Endothelial cell (in vitro differentiated cells): ENCODE data around the gene PES1. TPM values are rescaled to one million over a fixed set of nuclear protein-coding genes. Genes with fewer than 3 reads are reported as not detected.

Experiments used
- DNase-seq: peaks from one replicate; pipeline ENCODE4 v3.0.0; 2021; ENCODE audit warnings: low spot score
- H3K27ac Mint-ChIP-seq: one replicate; pipeline ENCODE4 v1.8.0; 2021; ENCODE audit warnings: mixed read lengths, inconsistent platforms; ENCODE audit not compliant: unreplicated experiment
- H3K27me3 Mint-ChIP-seq: one replicate; pipeline ENCODE4 v1.8.0; 2021; ENCODE audit warnings: mild to moderate bottlenecking, moderate library complexity, mixed read lengths, inconsistent platforms; ENCODE audit not compliant: unreplicated experiment
- H3K36me3 Mint-ChIP-seq: one replicate; pipeline ENCODE4 v1.8.0; 2021; ENCODE audit warnings: mild to moderate bottlenecking, low read depth, mixed read lengths, inconsistent platforms; ENCODE audit not compliant: unreplicated experiment
- H3K4me1 Mint-ChIP-seq: one replicate; pipeline ENCODE4 v1.8.0; 2021; ENCODE audit warnings: mild to moderate bottlenecking, mixed read lengths, inconsistent platforms; ENCODE audit not compliant: unreplicated experiment
- H3K4me3 Mint-ChIP-seq: one replicate; pipeline ENCODE4 v1.8.0; 2021; ENCODE audit warnings: mild to moderate bottlenecking, mixed read lengths, inconsistent platforms; ENCODE audit not compliant: unreplicated experiment
- H3K9me3 Mint-ChIP-seq: one replicate; pipeline ENCODE4 v1.8.0; 2021; ENCODE audit warnings: mixed read lengths, inconsistent platforms; ENCODE audit not compliant: unreplicated experiment
- total RNA-seq: library from RNA; stranded (reverse); fragmentation: NEBNext Ultra II Directional; extraction: Animal tissue kit (Norgen Biotek cat#: 25700); gene quantifications from one replicate; pipeline ENCODE4 v1.2.1, GENCODE V29; 2021; ENCODE audit not compliant: unreplicated experiment
- TF ChIP-seq, protein P1 (sequence below): fragments of 200-600 bp; sonication (generic); IDR thresholded peaks from one replicate; pipeline ENCODE4 v1.5.0; 2021; ENCODE audit warnings: antibody characterized with exemption; ENCODE audit not compliant: unreplicated experiment

PES1 gene
- total RNA-seq, 1 donor from 2014 or later = 84.0 TPM

GRCh38 chr22:30614268-30614667, 22.6 kb upstream of the PES1 start:
- H3K27ac Mint-ChIP-seq = no peak overlapping the region
- no peak overlapping the region for H3K4me3 Mint-ChIP-seq
- H3K36me3 Mint-ChIP-seq = peaks cover 36% of the 10 kb centered on the region
- H3K4me1 Mint-ChIP-seq = peaks cover 13% of the 10 kb centered on the region
- peaks cover 2% of the 10 kb centered on the region for H3K27me3 Mint-ChIP-seq
- TF ChIP-seq, protein P1, sequence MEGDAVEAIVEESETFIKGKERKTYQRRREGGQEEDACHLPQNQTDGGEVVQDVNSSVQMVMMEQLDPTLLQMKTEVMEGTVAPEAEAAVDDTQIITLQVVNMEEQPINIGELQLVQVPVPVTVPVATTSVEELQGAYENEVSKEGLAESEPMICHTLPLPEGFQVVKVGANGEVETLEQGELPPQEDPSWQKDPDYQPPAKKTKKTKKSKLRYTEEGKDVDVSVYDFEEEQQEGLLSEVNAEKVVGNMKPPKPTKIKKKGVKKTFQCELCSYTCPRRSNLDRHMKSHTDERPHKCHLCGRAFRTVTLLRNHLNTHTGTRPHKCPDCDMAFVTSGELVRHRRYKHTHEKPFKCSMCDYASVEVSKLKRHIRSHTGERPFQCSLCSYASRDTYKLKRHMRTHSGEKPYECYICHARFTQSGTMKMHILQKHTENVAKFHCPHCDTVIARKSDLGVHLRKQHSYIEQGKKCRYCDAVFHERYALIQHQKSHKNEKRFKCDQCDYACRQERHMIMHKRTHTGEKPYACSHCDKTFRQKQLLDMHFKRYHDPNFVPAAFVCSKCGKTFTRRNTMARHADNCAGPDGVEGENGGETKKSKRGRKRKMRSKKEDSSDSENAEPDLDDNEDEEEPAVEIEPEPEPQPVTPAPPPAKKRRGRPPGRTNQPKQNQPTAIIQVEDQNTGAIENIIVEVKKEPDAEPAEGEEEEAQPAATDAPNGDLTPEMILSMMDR = no peak
- DNase-seq = no peak
- no peaks in the 10 kb centered on the region for H3K9me3 Mint-ChIP-seq

DNA sequence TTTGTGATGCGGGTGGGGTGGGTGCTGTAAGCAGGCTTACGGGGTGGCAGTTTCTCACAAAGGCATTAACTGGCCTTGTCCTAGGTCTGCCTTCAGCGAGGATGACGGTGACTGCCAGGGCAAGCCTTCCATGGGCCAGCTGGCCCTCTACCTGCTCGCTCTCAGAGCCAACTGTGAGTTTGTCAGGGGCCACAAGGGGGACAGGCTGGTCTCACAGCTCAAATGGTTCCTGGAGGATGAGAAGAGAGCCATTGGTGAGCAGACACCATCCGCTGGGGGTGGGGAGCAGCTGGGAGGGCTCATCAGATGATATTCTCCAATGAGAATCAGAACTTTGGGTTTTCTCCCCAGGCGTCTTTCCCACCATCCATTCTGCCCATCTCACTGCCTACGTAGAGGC, 21.1 kb upstream of the PES1 start:
- Mint-ChIP-seq H3K4me1 (peaks cover 26% of the 10 kb centered on the region), H3K36me3 (peaks cover 36% of the 10 kb centered on the region), H3K9me3 (no peaks in the 10 kb centered on the region), H3K27me3 (peaks cover 3% of the 10 kb centered on the region), H3K4me3 (no peak overlapping the region), H3K27ac (no peak overlapping the region)
- no peak for DNase-seq
- TF ChIP-seq, protein P1 = no peak

DNA sequence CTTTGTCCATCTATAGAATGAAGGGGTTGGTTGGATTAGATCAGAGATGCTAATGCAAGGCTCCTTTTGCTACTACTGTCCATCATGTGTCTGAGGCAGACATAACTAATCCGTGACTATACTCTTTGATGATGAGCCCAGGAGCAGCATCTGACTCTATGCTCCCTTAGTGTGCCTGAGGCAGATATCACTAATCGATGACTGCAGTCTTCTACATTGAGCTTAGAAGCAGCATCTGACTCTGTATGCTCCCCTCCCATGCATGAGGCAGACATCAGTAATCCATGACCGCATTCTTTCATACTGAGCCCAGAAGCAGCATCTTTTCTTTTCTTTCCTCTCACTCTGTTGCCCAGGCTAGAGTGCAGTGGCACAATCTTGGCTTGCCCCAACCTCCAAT, 19.5 kb upstream of the PES1 start:
- peaks cover 23% of the 10 kb centered on the region for H3K36me3 Mint-ChIP-seq
- H3K4me1 Mint-ChIP-seq = peaks cover 39% of the 10 kb centered on the region
- H3K27me3 Mint-ChIP-seq = peaks cover 3% of the 10 kb centered on the region
- H3K9me3 Mint-ChIP-seq = no peaks in the 10 kb centered on the region
- no peak overlapping the region for H3K4me3 Mint-ChIP-seq
- no peak overlapping the region for H3K27ac Mint-ChIP-seq
- TF ChIP-seq, protein P1 = no peak
- DNase-seq = no peak

DNA sequence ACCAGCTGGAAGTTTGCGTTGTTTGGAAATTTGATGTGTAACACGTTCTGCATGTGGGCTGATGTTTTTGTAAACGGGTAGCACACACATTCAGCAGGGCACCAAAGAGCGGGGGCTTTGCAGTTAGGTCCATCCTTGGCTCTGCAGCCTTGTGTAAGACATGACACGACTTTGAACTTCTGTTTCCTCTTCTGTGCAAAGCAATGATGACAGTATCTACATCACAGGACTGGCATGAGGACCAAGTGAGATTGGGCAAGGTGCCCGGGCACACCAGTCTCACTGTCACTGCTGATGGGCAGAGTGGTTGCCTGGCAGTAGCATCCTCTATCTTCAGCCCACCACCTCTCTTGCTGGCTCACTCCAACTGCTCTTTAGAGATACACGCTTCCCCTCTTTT, 18.6 kb upstream of the PES1 start:
- TF ChIP-seq, protein P1 = no peak
- Mint-ChIP-seq H3K36me3 (peaks cover 17% of the 10 kb centered on the region), H3K27ac (peak overlapping the region; percentile 54), H3K27me3 (peaks cover 3% of the 10 kb centered on the region), H3K4me1 (peaks cover 47% of the 10 kb centered on the region), H3K4me3 (no peak overlapping the region), H3K9me3 (no peaks in the 10 kb centered on the region)
- DNase-seq = no peak

GRCh38 chr22:30609260-30610185, 17.8 kb upstream of the PES1 start:
- no peak for DNase-seq
- Mint-ChIP-seq H3K27me3 (peaks cover 3% of the 10 kb centered on the region), H3K36me3 (peaks cover 13% of the 10 kb centered on the region), H3K27ac (peak overlapping the region; percentile 62), H3K9me3 (no peaks in the 10 kb centered on the region), H3K4me3 (peak overlapping the region; percentile 37), H3K4me1 (peaks cover 47% of the 10 kb centered on the region)
- TF ChIP-seq, protein P1 = no peak
